HG02943 (cell line): ENCODE results near the gene AFDN.

ENCODE experiments used
- ATAC-seq: cut with Tn5 transposase; IDR thresholded peaks from one replicate; pipeline ENCODE4 v1.9.1; 2021; ENCODE audit warnings: mild to moderate bottlenecking, low read depth, moderate library complexity; ENCODE audit not compliant: unreplicated experiment

AFDN gene

DNA sequence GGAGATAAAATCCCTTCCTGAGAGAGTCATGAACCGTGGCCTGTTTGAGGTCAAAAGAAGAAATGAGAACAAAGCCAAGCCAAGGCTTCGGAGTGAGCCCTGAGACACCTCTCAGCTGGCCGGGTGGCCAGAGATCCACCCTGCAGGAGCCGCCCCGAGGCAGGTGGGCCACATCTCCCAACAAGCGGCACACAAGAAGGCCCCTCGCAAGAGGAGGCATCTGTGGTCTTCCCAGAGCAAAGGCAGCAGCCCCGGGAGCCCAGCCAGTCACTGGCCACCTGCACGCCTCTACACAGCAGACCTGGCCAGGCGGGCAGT, 30.9 kb upstream of the AFDN start:
- ATAC-seq, result no peak

DNA sequence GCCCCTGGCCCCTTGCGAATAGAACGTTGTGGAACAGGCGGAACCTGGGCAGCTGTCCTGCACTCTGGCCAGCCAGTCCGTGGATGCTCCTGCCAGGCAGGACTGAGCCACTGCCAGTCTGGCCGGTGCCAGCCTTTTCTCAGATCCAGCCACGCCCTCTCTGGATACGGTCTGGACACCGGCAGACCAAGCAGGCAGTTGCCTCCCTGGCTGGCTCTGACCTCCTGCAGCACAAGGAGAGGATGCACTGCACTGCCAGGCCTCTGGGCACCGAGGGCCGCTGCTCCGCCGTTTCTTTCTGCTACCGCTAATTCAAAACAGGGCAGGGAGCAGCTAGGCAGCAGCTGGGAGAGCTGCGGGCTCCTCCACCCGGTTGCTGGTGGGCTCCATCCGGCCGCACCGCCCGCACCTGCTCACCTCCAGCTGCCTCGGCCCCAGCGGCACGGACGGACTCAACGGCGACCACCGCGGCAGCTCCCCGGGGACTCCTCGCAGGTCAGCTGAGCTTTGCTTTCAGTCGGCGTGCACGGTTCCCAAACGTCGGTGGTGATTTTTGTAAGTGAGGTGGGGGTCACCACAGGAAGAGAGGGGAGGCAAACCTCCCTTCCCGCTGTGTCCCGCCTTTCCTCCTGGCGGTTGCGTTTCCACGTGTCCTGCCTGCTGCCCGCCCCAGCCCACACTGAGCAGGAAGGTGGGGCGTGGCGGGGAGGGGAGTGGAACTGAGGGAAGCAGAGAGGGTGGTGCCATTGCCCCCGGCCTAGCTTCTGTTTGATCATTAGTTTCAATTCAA, 30.3 kb upstream of the AFDN start:
- ATAC-seq, result no peak

DNA sequence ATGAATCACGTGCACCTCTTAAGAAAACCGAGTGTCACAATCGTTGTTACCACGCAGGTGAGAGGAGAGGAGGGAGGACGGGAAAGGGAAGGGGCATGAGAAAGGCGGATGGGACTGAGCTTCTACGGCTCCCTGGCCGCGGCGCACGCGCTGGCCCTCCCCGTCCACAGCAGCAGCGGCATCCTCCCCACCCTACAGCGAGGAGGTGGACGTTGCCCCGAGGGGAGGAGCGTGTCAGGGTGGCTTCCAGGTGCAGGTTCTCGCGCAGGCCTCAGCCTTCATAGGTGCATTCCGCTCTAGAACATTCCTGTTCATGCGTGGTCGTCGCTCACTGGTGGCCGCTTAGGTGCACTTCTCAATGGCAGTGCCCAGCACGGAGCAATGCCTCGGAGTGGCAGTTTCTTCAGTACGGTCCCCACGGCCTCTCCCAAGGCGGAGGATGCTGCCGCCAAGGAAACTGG, 29.7 kb upstream of the AFDN start:
- ATAC-seq, result no peak

DNA sequence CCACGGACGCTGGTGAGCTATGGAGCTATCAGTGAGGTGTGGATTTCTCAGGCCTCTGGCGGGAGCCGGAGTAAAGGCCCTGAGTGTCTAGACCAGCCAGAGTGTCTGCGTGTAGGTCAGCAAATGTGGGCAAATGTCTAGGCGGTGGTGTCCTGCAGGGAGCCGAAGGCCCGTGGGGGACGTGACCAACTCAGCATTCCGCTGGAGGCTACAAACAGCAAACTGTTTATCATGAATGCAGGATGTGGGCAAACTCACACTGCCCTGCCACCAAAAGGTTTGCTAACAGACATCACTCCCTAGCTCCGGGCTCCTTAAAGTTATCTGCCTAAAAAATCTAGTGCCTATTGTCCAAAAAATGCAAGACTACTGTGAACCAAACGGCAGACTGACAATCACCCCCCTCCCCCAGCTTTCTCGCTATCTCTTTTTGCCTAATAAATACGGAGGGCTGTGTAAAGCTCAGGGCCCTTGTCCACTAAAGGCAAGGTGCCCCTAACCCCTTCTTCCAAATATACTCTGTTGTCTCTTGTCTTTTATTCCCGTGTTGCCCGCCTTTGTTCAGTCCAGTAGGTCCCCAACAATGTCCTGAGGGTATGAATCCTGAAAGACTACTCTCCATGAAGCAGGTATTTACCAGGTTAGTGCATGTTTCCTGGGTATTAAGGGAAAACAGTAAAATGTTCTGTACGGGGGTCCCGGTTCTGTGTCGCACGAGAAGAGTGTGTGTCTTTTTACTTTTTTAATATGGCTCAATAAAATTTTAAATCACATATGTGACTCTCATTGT, 29.0 kb upstream of the AFDN start:
- ATAC-seq, result no peak

DNA sequence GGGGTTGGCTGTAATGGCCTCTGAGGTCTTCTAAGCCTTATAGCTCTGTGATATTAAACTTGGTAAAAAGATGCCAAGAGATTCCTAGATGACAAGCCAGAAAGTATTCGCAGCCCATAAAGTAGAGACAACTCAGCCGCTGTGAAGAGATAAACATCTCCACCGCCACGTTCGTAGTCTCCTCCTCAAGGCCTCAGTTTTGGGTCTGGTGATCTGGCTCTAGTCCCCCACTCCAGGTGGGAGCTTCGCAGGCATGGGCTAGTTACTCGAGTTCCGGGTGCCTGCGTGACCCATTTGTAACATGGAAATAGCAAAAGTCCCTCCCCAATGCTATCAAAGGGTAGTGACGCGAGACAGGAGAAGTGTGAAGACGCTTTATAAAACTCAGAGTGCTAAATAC, 28.3 kb upstream of the AFDN start:
- ATAC-seq, result no peak

DNA sequence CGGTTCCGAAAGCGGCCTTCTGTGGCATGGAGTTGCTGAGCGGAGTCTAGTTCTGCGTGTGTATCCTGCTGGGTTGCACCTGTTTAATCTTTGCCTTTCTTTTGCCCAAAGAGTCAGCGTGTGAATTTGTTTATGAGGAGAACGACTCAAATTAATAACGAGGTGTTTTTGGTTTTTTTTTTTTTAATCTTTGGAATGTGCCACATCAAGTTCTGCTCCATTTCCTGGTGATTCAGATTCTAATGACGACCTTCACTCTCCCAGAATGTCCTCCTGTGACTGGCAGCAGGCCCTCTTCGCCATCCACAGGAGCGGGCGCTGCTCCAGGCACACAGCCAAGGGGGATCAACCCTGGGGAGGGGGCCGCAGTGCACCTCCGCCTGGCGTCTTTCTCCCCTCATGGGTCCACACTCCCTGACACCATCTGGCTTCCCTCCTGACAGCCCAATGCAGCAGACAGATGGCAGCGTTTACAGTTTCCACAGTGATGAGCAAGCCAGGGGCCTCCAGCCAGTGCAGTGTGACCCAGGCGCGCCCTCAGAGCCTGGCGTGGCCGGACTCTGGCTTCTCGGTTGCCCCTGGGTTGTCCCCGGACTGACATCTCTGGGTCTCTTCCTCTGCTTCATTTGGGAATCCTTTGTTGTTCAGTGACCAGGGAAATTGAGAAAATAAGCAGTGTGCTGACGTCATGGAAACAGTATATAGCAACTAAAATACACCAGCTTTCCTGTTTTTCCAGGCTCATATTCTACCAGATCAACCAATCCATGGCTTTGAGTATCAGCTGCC, 27.5 kb upstream of the AFDN start:
- no peak for ATAC-seq

DNA sequence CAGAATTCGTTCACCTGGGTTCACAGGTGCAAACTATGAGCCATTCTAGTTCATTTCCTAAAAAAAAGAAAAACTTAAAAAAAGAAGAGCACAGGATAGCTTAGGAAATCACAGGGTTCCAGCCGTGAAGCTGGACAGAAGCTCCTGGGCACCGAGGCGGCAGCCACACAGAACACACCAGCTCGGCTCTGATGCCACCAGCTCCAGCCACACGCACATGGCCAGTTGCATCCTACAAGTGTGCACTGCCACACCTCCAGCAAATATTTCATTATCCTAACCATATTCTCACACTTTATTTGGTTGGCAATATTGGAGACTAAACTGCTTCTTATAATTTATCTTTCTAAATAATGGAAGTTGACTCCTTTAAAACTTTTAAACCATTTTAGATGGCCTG, 26.2 kb upstream of the AFDN start:
- no peak for ATAC-seq

DNA sequence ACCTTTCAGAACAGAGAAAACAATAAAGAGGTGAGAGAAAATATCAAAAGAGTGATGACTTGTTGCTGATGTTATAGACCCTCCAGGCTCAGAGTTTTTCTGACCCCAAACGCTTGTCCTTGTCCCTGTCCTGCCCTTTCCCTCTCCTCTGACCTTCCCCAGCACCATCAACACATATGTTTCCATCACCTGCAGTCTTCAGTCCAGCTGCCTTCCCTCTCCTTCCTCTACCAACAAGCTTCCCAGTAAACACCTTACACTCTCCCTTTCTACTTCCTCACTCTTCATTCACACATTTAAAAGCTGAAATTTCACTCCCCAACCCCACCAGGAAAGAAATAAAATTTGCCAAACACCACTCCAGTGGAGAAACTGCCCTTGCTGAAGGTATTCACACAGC, 25.4 kb upstream of the AFDN start:
- no peak for ATAC-seq

DNA sequence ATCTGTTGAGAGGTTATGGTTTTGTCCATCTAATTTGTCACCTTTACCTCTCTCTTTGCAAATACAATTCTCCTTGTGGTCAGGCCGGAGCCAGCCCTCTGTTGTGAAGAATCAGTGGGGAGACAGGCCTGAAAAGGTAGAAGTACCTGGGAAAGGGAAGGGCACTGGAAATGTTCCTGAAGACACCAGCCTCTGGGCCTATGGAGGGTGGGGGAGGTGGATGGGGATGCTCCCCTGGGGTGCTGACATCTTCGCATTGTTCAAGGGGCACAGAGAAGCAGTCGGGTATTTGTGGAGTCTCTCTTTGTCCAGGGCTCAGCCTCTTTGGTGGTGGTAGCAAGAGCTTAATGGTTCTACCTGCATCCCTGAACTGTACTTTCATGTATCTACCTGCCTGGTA, 24.4 kb upstream of the AFDN start:
- no peak for ATAC-seq

DNA sequence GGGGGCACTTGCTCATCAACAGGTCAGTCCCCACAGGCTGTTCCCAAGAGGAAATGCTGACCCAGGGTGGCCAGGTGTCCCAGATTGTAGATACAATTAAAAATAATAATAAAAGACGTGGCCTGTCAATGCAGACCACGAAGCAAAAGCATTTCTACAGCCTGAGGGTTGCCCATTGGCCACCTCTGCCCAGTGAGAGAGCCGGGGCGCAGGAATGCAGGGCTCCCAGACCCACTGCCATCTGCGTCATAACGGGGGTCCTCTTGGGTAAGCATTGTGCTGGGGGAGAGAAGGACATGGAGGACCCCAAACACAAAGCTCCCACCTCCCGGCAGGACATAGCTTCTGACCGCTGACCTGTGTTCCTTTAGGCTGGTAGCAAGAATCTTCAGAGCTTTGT, 22.9 kb upstream of the AFDN start:
- no peak for ATAC-seq

DNA sequence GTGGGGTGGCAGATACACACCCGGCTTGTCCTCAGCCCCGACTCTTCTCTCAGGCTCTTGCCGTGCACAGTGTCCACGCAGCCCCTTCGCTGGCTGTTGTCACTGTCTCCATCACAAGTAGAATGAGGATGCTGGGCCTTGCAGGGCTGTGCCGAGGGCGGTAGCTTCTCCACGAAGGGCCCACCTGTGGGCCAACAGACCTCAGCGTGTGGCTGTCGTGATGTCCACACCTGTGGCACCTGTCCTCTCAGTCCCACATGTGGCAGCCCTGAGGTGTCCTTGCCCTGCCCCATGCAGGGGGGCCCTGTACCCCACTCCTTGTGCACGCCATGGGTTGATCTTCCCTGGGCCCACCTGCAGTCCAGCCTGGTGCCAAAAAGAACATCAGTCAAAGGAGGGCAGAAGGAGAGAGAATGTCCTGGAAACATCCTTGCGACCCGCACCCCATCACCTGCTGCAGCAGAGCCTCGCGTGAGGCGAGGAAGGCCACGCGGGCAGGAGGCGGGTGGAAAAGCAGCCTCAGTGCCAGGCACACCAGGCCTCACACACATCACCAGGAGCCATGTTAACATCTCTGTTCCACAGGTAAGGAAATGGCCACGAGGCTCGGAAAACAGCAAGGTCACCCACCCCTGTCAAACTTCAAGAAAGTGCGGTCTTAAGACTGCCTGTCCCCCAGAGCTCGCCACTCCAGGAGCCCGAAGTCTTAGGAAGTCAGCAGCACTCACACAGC, 22.3 kb upstream of the AFDN start:
- no peak for ATAC-seq

DNA sequence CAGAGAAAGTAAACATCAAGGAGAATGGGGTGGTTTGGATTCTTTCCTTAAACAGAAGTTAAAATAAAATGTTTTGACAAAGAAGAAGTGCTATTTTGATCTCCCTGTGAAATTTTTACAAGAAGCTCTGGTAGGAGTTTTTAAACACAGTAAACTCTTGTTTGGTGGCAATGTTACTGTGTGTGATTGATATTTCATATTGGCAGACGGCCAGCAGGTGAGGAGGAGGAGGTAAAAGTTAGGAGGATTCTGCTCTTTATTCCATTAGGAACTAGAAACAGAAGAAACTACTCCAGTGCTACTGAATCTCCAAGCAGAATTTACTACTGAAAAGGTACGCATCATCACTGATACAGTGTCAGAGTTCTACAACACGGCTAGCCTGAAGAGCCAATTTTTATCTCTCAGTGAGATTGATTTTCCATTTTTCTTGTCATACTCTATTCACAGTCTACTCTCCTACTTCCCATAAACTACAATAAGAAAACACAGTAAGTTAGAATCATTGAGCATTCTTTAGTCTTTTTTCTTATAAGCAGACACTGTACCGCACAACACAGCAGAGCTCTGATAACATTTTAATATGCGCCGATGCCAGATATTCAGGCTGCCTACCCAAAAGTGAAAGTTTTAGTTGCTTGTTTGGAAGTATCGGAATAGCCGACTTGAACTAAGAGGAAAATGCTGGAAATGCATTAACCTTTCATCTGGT, 21.2 kb upstream of the AFDN start:
- no peak for ATAC-seq

DNA sequence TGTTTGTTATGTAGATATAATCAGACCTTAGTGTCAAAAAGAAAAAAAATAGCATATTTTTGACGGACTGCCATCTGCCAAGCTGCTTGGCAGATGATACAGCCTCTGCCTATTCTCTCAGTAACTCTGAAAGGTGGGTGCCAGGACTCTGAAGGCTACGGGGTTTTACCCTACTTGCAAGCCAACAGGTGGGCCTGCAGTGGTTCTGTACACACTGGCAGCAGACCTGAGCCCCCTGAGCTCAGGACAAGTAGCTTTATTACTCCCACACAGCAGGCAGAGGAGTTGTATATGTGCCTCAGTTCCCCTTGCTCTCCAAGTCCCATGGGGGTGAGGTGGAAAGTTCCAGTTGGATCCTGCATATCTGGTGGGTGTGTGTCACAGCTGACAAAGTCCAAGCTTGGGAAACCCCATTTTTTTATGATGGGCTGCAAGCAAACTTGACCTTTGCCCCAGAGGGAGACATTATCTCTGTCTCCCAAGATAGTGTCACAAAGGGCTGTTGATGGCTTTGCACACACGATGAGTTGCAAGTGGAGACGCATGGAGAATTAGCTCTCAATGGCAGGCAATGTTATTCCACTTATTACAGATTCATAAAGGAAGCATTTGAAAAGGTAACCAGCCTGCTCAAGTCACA, 20.5 kb upstream of the AFDN start:
- ATAC-seq, result no peak

DNA sequence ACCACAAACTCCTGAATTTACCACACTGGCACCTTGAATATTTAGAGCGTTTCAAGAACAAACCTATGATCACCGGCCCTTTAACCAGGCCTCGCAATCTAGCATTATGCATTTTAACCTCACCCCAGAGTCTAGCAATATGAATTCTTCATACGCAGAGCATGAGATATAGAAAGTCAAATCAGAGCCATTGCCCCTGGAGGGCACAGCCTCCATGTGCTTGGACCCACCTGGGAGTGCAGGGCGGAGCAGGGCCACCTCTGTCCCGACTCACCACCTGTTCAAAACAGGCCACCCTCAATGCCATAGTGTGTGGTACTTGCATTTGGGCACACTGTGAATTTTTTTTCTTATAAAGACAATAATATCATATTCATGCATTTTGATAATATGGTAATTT, 19.5 kb upstream of the AFDN start:
- ATAC-seq, result no peak

DNA sequence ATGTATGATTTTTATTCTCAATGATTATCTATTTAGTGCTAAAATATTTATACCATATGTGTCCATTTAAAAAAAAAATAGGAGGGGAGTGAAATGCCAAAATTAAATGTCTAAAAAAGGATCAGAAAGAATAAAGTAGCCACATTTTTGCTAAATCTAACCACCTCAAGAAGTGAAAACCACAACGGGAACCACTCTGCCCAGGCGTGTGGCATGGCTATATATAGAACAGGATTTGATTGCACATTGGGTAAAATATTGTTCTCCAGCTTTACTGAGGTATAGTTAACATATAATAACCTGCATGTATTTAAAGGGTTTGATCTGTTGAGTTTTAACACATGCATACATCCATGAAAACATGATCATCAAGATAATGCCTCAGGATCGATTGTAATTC, 19.0 kb upstream of the AFDN start:
- no peak for ATAC-seq

DNA sequence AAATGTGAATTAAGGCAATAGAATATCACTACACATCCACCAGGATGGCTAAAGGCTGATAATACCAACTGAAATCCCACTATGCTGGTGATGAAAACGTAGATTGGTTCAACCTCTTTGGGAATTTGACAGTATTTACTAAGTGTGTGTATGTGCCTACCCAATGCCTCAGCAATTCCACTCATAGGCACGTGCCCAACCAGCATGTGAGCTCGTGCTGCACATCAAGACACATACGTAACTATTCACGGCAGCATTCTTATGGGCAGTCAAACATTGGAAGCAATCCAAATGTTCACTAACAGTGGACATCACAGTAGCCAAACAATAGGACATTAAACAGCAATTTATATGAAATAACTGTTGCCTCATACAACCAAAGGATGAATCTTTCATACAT, 15.7 kb upstream of the AFDN start:
- no peak for ATAC-seq

DNA sequence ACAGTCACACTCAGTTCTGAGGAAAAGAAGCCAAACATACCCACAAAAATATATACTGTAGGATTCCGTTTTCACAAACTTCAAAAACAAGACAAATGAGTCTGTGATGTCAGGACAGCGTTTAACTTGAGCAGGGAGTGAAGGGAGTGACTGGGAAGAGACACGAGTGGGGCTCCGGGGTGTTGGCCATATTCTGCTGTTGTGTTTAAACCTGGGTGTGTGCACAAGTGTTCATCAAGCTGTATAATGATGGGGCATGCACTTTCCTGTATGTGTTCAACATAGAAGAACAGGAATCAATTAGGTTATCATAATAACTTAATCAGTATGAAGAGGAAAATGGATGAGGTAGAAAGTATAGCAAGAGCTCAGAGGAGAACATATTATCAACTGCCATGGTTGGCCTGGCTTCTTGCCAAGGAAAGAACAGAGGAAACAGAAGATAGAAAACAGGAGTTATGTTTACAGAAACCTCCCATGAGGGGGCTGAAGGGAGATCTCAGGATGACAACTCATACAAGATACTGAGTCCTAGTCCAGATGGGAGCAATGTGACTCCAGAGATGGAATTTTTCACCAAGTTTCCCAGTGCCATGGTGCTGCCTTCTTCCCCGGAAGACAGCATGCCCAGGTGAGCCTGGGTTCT, 15.1 kb upstream of the AFDN start:
- ATAC-seq, result no peak

DNA sequence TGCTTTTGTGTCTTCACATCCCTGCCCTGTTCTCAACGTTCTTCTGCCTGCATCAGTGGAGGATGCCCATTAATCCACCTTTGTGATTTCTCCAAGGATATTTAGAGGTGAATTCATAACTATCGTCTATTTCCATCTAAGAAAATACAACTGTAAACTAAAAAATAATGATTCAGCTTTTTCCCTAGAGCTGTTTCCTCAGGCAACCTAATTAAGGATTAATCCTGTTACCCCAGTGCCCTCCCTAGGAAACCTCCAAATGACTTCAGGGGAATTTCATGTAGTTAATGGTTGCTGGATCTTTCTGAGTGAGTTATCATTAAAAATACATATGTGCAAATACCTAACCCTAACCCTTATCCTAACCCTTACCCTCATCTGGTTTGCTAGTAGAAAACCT, 14.6 kb upstream of the AFDN start:
- ATAC-seq, result no peak

DNA sequence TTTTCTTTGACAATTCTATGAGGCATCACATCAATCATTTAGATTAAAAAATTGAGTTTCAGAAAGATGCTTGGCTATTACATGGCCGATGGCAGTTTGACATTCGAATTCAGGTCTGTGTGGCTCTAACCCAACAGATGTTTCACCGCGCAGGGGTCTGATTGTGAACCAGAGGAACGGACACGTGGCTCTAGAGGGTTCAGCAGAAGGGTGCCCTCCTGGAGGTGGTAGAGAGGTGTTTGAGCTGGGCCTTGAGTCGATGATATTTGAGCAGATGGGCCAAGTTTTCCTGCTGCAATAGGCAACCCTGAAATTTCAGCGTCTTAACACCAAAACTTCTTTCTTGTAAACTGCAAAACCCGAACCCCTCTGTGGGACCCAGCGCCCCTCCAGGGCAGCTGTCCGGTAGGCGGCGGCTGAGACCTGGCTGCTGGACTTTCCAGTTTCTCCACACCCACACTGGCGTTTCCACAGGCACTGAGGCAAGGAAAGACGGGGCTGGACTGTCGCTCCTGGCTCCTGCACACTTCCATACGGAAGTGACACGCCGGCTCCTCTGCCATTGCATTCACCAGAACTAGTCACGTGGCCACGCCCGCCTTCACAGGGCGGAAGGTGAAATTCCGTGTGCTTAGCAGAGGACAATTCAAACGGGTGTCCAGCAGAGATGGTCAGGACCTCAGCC, 11.3 kb upstream of the AFDN start:
- ATAC-seq, result no peak
